Measurements from ENCODE around the gene KCNQ5.
A peak's percentile ranks its signal among the peaks of the same experiment; 100 is the strongest.

KCNQ5 gene

DNA sequence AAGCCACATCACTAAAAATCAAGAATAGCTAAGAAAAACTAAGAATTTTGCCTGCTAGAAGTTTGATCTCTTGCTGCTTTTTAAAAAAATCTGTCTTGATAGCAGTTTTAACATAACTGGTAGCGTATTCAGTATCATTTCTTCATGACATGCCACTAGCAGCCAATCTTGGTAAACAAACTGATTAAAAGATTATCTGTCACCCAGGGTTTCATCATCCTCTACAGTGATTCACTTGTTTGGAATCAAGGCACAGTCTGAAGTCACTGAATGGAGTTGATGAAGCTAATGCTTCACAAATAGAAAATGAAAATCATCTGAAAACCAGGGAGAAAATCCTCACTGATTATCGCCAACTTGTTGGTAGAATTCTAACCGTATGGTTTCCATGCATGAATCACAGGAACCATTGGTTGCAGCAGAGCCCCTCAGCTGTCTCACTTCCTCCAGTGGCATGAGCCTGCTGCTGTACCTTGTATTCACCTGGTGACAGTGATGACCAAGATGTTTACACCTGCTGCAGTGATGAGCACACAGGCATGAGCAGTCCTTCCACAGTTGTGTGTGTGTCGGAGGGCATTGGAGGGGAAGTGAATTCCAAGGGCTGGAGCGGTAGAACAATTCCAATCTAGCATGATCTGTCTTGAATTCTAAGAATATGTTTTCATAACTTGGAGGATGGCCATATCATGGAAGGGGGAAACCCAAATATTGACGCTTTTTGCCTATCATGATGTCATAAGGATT, 328.4 kb downstream of the KCNQ5 start:
- Histone ChIP-seq H4K20me1 (peaks cover 0 to 20% (median 0%) of the 10 kb centered on the region in 11 experiments; a peak in 2 of 22 replicates), H3K4me3 (no peak overlapping the region), H3K9ac (no peak overlapping the region), H3K27ac (no peak overlapping the region), H3K36me3 (peaks cover 0 to 4% (median 0%) of the 10 kb centered on the region in 11 experiments; a peak in 2 of 22 replicates), H3K27me3 (no peaks in the 10 kb centered on the region), H3K4me1 (no peaks in the 10 kb centered on the region), H3K4me2 (no peak overlapping the region), H3K9me3 (replicated peaks in 1 of 11) (no peaks in the 10 kb centered on the region)
- TF ChIP-seq Cebpa-rat (IDR thresholded peaks at IDR 0.05): no peak

DNA sequence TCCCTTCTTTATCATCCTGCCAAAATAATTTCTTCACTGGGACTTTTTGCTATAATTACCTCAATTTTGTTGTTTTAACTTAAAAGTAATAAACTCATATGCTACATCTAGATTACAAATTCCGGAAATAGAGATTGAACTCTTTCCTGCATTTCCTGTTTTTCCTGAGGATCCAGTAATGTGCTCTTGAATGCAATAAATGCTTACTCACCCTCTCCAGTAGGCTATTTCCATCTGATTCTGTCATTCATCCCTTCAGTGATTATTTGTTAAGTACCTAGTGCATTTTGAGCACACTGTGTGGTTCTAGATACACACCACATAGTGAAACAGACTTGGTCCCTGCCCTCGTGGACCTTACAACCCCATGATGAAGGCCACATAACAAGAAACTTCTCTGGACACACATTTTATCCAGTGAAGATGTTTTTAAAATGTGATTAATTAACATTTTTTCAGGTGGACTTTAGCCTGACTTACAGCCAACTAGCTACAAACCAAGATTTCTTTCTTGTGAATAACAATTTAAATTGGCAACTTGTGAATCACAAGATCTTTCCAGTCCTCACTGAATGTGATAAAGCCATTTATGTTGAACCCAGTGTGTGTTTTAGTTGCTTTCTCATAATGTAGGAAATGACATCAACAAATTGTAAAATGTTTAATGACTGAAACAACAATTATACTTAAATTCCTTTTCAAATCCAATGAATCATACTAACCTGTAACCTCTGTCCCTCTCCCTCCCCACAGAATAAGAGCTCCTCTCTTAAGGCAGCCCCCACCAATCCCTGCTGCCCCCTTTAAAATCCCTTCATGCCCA, 331.2 kb downstream of the KCNQ5 start:
- Histone ChIP-seq H3K4me1 (peaks cover 0 to 7% (median 0%) of the 10 kb centered on the region in 10 experiments; a peak in 3 of 20 replicates), H3K4me2 (no peak overlapping the region), H3K27me3 (no peaks in the 10 kb centered on the region), H4K20me1 (peaks cover 0 to 20% (median 0%) of the 10 kb centered on the region in 11 experiments; a peak in 4 of 22 replicates), H3K9ac (no peak overlapping the region), H3K36me3 (peaks cover 0 to 11% (median 0%) of the 10 kb centered on the region in 11 experiments; a peak in 3 of 22 replicates), H3K27ac (no peak overlapping the region), H3K9me3 (replicated peaks in 1 of 11) (no peaks in the 10 kb centered on the region), H3K4me3 (no peak overlapping the region)
- TF ChIP-seq Cebpa-rat (IDR thresholded peaks at IDR 0.05): no peak

DNA sequence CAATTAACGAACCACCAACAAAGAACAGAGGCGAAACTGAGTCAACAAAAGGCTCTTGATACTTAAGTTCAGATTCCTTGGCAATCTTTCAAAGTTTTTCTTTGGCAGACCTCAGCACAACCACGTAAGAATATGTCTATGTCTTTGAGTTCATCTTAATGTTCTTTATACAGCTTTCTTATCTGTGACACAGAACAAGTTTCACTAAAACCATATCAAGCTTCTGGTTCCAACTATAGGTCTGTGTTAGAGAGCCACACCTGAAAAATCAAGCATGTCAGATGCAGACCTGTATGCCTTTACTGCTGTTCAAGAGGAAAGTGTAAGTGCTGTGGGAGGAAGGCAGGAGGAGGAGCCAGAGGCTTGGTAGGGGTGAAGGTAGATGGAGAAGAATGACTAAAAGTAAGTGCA, 332.1 kb downstream of the KCNQ5 start:
- H3K4me2 ChIP-seq: no peak overlapping the region
- no peaks in the 10 kb centered on the region for H3K9me3 ChIP-seq (replicated peaks in 1 of 11)
- H3K36me3 ChIP-seq: peaks cover 0 to 11% (median 0%) of the 10 kb centered on the region in 11 experiments; a peak in 3 of 22 replicates
- peaks cover 0 to 7% (median 0%) of the 10 kb centered on the region in 10 experiments; a peak in 3 of 20 replicates for H3K4me1 ChIP-seq
- H3K9ac ChIP-seq: no peak overlapping the region
- H3K27me3 ChIP-seq: no peaks in the 10 kb centered on the region
- H4K20me1 ChIP-seq: peaks cover 0 to 20% (median 0%) of the 10 kb centered on the region in 11 experiments; a peak in 4 of 22 replicates
- no peak overlapping the region for H3K27ac ChIP-seq
- no peak for TF ChIP-seq Cebpa-rat (IDR thresholded peaks at IDR 0.05)
- no peak overlapping the region for H3K4me3 ChIP-seq

DNA sequence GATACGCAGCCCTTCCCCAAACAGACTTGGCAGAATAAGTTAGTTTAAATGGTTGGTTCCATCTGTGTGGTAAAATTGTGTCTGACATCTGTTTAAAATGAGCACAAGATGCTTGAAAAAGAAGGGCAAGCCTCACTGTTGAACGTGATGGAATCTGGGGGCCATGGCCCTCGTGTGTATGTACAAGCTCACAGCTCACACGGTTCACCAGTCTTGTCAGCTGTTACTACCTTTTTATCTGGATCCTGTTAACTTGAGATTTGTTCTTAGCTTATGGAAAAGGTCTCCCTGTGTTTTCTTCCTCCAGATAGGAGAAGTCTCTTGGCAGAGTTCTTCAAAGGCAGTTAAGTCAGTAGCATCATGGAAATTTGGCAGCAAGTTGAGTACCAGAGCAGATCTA, 332.9 kb downstream of the KCNQ5 start:
- Histone ChIP-seq H3K27ac (no peak overlapping the region), H3K4me3 (no peak overlapping the region), H3K9me3 (replicated peaks in 1 of 11) (no peaks in the 10 kb centered on the region), H3K27me3 (no peaks in the 10 kb centered on the region), H3K4me1 (peaks cover 0 to 7% (median 0%) of the 10 kb centered on the region in 10 experiments; a peak in 3 of 20 replicates), H4K20me1 (peaks cover 0 to 20% (median 0%) of the 10 kb centered on the region in 11 experiments; a peak in 4 of 22 replicates), H3K4me2 (no peak overlapping the region), H3K36me3 (peaks cover 0 to 11% (median 0%) of the 10 kb centered on the region in 11 experiments; a peak in 3 of 22 replicates), H3K9ac (no peak overlapping the region)
- no peak for TF ChIP-seq Cebpa-rat (IDR thresholded peaks at IDR 0.05)

DNA sequence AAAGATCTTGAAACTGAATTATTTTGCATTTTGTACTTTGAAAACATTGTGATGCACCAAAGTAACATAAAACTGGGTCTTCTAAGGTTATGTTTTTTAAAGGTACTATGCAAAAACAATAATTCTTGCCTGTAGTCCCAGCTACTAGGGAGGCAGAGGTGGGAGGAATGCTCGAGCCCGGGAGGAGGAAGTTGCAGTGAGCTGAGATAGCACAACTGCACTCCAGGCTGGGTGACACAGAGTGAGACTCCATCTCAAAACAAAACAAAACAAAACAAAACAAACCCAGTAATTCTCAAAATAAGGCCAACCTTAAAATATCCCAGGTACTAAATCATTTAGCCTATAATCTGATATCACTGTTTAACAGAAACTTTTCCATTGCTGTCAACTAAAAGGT, 333.8 kb downstream of the KCNQ5 start:
- H3K9ac ChIP-seq: no peak overlapping the region
- H4K20me1 ChIP-seq: peaks cover 0 to 17% (median 0%) of the 10 kb centered on the region in 11 experiments; a peak in 4 of 22 replicates
- H3K36me3 ChIP-seq: peaks cover 0 to 11% (median 4%) of the 10 kb centered on the region in 11 experiments; a peak in 8 of 22 replicates
- peak overlapping the region in 2 of 11 experiments; percentile 28 to 35; a peak in 1 of 22 replicates for H3K4me2 ChIP-seq
- no peak for TF ChIP-seq Cebpa-rat (IDR thresholded peaks at IDR 0.05)
- H3K27me3 ChIP-seq: no peaks in the 10 kb centered on the region
- H3K4me1 ChIP-seq: peaks cover 0 to 7% (median 0%) of the 10 kb centered on the region in 10 experiments; a peak in 3 of 20 replicates
- H3K9me3 ChIP-seq (replicated peaks in 1 of 11): peaks cover 0 to 4% (median 0%) of the 10 kb centered on the region in 11 experiments; a peak in 3 of 22 replicates
- no peak overlapping the region for H3K4me3 ChIP-seq
- H3K27ac ChIP-seq: no peak overlapping the region

DNA sequence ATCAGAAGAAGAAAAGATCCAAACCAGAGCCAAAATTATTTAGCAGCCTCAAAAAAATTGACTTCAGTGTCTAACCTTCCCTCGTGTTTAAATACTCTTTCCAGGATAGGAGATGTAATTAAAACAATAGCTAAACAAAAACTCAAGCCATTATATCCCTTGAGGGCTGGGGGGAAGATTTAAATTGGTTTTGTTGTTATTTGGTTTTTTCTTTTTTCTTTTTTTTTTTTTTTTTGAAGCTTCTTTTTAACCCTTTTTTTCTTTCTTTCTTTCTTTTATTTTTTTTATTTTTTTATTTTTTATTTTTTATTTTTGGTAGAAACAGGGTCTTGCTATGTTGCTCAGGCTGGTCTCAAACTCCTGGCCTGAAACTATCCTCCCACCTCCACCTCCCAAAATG, 334.4 kb downstream of the KCNQ5 start:
- H3K36me3 ChIP-seq: peaks cover 0 to 14% (median 5%) of the 10 kb centered on the region in 11 experiments; a peak in 8 of 22 replicates
- no peak overlapping the region for H3K27ac ChIP-seq
- no peaks in the 10 kb centered on the region for H3K27me3 ChIP-seq
- H3K4me3 ChIP-seq: no peak overlapping the region
- peaks cover 0 to 17% (median 0%) of the 10 kb centered on the region in 11 experiments; a peak in 4 of 22 replicates for H4K20me1 ChIP-seq
- no peak overlapping the region for H3K9ac ChIP-seq
- TF ChIP-seq Cebpa-rat (IDR thresholded peaks at IDR 0.05): no peak
- H3K9me3 ChIP-seq (replicated peaks in 1 of 11): peaks cover 0 to 9% (median 0%) of the 10 kb centered on the region in 11 experiments; a peak in 3 of 22 replicates
- H3K4me1 ChIP-seq: peaks cover 0 to 7% (median 0%) of the 10 kb centered on the region in 10 experiments; a peak in 3 of 20 replicates
- H3K4me2 ChIP-seq: peak overlapping the region in 1 of 11 experiments; percentile 35; a peak in 1 of 22 replicates

DNA sequence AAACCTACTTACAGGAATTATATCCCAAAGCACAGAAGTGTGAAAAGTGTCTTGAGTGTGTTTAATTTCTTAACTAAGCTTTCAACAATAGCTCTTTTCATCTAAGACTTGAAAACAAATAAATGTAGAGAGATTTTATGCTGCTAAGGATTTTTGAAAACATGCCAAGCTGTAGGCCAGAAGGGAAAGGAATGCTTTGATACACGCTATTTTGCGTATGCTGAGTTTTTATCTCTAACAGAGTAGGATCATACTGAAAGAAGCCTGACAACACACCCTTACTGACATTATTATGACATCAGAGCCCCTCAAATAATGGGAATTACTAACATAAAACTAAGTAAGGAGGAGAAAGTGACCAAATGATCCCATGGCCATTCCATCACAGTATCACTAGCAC, 338.0 kb downstream of the KCNQ5 start:
- Histone ChIP-seq H3K4me2 (no peak overlapping the region), H3K9me3 (replicated peaks in 1 of 11) (peaks cover 0 to 9% (median 0%) of the 10 kb centered on the region in 11 experiments; a peak in 3 of 22 replicates), H4K20me1 (peaks cover 0 to 4% (median 0%) of the 10 kb centered on the region in 11 experiments; a peak in 4 of 22 replicates), H3K4me3 (no peak overlapping the region), H3K36me3 (peaks cover 0 to 16% (median 5%) of the 10 kb centered on the region in 11 experiments; a peak in 8 of 22 replicates), H3K27me3 (no peaks in the 10 kb centered on the region), H3K4me1 (peaks cover 0 to 7% (median 0%) of the 10 kb centered on the region in 10 experiments; a peak in 3 of 20 replicates), H3K9ac (no peak overlapping the region), H3K27ac (no peak overlapping the region)
- TF ChIP-seq Cebpa-rat (IDR thresholded peaks at IDR 0.05): no peak

DNA sequence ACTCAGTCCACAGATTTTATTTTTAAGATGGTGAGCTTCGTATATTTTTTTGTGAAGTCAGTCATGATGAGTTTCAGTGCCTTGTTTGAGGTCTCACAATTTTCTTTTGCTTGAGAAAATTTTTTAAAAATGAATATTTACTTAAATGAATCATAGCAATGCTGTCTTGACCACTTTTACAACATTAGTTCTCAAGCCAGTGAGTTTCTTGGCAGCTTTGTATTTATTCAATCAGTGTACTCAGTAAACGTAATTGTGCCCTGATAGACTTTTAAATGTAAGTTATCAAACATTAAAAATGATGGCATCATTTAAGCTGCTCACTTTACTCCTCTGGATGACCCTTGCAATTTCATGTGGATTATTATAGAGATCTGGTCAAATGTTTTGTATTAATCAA, 342.1 kb downstream of the KCNQ5 start:
- Histone ChIP-seq H3K4me1 (peaks cover 0 to 10% (median 8%) of the 10 kb centered on the region in 10 experiments; a peak in 10 of 20 replicates), H3K36me3 (peaks cover 0 to 31% (median 9%) of the 10 kb centered on the region in 11 experiments; a peak in 9 of 22 replicates), H3K9ac (no peak overlapping the region), H3K27me3 (no peaks in the 10 kb centered on the region), H3K27ac (no peak overlapping the region), H3K9me3 (replicated peaks in 1 of 11) (peaks cover 0 to 9% (median 0%) of the 10 kb centered on the region in 11 experiments; a peak in 3 of 22 replicates), H3K4me2 (no peak overlapping the region), H4K20me1 (peaks cover 0 to 4% (median 0%) of the 10 kb centered on the region in 11 experiments; a peak in 2 of 22 replicates), H3K4me3 (no peak overlapping the region)
- no peak for TF ChIP-seq Cebpa-rat (IDR thresholded peaks at IDR 0.05)
